Right lobe of liver (tissue), 4 donors: ENCODE data around the gene TAF3.

Experiments used
- POLR2A ChIP-seq: fragments of 450-650 bp; IDR thresholded peaks from one replicate; pipeline ENCODE4 v1.6.1; 2017; ENCODE audit warnings: antibody characterized with exemption, mild to moderate bottlenecking
- TF ChIP-seq, protein P1 (sequence below), 4 donors: fragments of 200-600 bp in 3 of 4; fragments of 450-650 bp in 1 of 4; IDR thresholded peaks; one replicate each; pipeline versions ENCODE4 v1.5.1 to v1.8.0; 2016 to 2022; ENCODE audit warnings: antibody characterized with exemption in 4 of 4, mild to moderate bottlenecking in 2 of 4
- donor health status: DM: no; HTN: no; CAD: no.
- donor health status: DM: no; HTN: no; CAD: no.
- donor health status: DM: no; HTN: yes; CAD: no.

DNA sequence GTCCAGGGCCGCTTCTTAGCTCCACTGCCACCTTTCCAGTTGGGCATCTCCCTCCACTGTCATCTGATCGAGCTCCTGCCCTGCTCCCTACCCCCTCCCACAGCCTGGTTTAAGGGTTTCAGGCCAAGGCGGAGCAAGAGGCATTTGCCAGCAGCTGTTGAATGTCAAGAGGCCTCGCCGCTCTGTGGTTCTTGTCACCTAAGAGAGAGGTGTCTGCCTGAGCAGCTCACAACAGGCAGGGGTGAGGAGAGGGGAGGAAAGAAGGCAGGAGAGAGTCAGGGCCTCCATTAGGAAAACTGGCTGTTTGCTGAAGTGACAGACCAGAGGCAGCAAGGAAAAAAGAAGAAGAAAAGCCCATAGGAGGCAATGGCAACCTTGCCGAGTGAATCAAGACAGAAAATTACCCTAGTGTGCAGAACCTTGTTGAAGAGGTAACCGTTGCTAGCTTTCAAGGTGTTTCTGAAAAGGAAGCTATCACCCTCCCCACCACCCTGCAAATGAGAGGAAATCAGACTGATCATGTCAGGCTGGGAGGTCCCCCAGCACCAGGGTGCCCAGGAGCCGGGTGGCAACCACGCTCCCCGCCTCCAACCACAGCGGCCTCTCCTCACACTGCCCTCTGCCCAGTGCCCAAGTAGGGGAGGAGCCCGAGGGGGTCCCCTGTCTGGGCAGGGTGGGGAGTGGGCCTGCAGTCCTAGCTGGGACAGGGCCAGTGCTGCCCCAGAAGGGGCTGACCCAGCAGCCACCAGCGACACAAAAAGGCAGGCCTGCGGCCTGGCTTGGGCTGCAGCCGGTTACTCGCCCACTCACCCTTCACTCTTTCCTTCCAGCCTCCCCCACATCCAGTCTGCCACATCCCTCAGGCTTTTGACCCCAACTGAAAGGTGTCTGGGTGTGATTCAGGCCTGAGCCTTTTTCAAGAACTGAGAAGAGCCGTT is 243.2 kb downstream of the TAF3 start:
- TF ChIP-seq, protein P1, sequence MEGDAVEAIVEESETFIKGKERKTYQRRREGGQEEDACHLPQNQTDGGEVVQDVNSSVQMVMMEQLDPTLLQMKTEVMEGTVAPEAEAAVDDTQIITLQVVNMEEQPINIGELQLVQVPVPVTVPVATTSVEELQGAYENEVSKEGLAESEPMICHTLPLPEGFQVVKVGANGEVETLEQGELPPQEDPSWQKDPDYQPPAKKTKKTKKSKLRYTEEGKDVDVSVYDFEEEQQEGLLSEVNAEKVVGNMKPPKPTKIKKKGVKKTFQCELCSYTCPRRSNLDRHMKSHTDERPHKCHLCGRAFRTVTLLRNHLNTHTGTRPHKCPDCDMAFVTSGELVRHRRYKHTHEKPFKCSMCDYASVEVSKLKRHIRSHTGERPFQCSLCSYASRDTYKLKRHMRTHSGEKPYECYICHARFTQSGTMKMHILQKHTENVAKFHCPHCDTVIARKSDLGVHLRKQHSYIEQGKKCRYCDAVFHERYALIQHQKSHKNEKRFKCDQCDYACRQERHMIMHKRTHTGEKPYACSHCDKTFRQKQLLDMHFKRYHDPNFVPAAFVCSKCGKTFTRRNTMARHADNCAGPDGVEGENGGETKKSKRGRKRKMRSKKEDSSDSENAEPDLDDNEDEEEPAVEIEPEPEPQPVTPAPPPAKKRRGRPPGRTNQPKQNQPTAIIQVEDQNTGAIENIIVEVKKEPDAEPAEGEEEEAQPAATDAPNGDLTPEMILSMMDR (IDR thresholded peaks at IDR 0.05), result no peak
- TF ChIP-seq POLR2A, result no peak
